Thyroid gland (tissue), 4 donors: ENCODE data around the gene KIF11.

Source experiments
- POLR2A ChIP-seq, 2 donors: fragments of 450-650 bp; IDR thresholded peaks; one replicate each; pipeline ENCODE4 v1.6.1; 2017; ENCODE audit warnings: antibody characterized with exemption in 2 of 2, mild to moderate bottlenecking in 2 of 2, moderate library complexity in 1 of 2
- TF ChIP-seq, protein P1 (sequence below), 6 experiments: fragments of 200-600 bp in 3 of 6; fragments of 450-650 bp in 3 of 6; sonication (generic) in 3 of 6; IDR thresholded peaks; one replicate each; pipeline ENCODE4 v1.5.1; 2016 to 2019; ENCODE audit warnings: antibody characterized with exemption in 6 of 6, mild to moderate bottlenecking in 2 of 6, inconsistent platforms in 1 of 6, moderate library complexity in 1 of 6

DNA sequence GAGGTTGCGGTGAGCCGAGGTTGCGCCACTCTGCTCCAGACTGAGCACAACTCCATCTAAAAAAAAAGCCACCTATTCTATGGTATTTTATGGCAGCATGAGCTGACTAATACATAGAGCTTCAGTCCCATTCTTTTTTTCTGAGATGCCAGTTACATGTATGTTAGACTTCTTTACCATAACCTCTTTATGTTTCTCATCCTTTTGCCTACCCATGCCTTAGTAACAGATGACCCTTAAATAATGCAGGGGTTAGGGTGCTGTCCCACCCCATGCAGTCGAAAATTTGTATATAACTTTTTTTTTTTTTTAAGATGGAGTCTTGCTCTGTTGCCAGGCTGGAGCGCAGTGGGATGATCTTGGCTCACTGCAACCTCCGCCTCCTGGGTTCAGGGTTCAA is 74.1 kb downstream of the KIF11 start:
- TF ChIP-seq, protein P1, sequence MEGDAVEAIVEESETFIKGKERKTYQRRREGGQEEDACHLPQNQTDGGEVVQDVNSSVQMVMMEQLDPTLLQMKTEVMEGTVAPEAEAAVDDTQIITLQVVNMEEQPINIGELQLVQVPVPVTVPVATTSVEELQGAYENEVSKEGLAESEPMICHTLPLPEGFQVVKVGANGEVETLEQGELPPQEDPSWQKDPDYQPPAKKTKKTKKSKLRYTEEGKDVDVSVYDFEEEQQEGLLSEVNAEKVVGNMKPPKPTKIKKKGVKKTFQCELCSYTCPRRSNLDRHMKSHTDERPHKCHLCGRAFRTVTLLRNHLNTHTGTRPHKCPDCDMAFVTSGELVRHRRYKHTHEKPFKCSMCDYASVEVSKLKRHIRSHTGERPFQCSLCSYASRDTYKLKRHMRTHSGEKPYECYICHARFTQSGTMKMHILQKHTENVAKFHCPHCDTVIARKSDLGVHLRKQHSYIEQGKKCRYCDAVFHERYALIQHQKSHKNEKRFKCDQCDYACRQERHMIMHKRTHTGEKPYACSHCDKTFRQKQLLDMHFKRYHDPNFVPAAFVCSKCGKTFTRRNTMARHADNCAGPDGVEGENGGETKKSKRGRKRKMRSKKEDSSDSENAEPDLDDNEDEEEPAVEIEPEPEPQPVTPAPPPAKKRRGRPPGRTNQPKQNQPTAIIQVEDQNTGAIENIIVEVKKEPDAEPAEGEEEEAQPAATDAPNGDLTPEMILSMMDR (IDR thresholded peaks at IDR 0.05), result no peak
- TF ChIP-seq POLR2A (IDR thresholded peaks at IDR 0.05), result no peak
